ENCODE measurements around the gene PCDH8. TPM values are rescaled to one million over a fixed set of nuclear protein-coding genes. Genes with fewer than 3 reads are reported as not detected.
A peak's percentile ranks its signal among the peaks of the same experiment; 100 is the strongest.

Gene PCDH8
- total RNA-seq, 1 donor from 2014 or later = 8.1 TPM

DNA sequence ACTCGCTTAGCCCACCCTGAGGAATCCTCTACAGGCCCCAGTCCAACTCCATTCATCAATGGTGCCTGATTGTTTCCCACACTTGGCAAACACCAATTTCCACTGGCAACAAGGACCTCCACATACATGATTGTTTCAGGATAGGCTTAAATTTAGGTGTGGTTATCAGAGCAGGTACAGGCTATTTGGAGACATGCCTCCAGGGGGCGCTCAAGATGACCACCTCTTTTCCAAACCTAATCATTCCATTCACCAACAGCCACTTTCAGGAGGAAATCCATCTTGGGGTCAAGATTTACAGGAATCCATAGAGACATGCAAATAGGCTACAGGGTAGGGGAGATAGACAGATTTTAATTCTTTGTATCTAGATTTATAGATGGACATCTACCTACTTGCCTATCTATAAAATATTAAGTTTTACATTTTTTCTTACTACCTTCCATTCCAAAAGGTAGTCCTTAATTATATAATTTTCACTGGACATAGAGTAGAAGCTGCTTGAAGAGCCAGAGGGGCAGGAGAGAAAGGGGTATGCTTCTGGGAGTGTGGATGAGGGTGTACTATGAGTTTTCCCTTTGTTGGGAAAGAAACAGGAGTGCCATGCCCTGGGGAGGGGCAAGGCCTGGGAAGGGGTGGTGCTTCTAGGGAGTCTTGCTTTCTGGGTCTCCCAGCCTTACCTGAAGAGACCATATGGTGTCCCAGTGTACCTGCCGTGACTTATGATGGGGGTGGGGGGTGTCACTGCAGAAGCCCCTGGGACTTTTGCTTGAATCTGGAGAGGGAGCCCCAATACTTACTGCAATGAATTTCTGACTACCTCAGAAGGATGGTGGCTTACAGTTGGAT lies 14.1 kb upstream of the PCDH8 start:
- H3K4me1 Mint-ChIP-seq (ENCODE audit: unreplicated experiment) = no peaks in the 10 kb centered on the region
- no peaks in the 10 kb centered on the region for H3K36me3 Mint-ChIP-seq
- no peak overlapping the region for H3K27ac Mint-ChIP-seq
- peaks cover 33% of the 10 kb centered on the region for H3K27me3 Mint-ChIP-seq
- no peak for DNase-seq (ENCODE audit: extremely low spot score, unreplicated experiment)
- no peaks in the 10 kb centered on the region for H3K9me3 Mint-ChIP-seq
- no peak overlapping the region for H3K4me3 Mint-ChIP-seq
- TF ChIP-seq, protein P1, sequence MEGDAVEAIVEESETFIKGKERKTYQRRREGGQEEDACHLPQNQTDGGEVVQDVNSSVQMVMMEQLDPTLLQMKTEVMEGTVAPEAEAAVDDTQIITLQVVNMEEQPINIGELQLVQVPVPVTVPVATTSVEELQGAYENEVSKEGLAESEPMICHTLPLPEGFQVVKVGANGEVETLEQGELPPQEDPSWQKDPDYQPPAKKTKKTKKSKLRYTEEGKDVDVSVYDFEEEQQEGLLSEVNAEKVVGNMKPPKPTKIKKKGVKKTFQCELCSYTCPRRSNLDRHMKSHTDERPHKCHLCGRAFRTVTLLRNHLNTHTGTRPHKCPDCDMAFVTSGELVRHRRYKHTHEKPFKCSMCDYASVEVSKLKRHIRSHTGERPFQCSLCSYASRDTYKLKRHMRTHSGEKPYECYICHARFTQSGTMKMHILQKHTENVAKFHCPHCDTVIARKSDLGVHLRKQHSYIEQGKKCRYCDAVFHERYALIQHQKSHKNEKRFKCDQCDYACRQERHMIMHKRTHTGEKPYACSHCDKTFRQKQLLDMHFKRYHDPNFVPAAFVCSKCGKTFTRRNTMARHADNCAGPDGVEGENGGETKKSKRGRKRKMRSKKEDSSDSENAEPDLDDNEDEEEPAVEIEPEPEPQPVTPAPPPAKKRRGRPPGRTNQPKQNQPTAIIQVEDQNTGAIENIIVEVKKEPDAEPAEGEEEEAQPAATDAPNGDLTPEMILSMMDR (conservative IDR thresholded peaks at IDR 0.05) = peak; percentile 83

DNA sequence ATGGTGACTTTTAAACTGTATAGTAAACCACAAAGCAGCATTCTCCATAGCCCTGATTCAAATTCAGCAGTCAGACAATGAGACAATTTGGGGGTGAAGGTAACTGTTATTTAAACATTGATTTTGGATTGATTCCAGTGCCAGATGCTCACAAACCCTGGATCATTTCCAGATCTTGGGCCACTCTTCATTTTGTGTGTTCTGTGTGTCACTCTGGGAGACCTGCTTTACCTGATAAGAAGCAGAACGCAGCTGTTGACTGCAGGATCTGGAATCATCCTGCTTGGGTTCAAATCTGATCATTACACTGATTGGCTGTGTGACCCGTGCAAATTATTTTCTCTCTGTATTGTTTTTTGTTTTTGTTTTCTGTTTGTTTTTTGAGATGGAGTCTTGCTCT lies 4.0 kb upstream of the PCDH8 start:
- Mint-ChIP-seq H3K36me3 (no peaks in the 10 kb centered on the region), H3K9me3 (no peaks in the 10 kb centered on the region), H3K4me3 (peak overlapping the region; percentile 55), H3K27ac (no peak overlapping the region), H3K4me1 (ENCODE audit: unreplicated experiment) (peaks cover 20% of the 10 kb centered on the region), H3K27me3 (peaks cover 73% of the 10 kb centered on the region)
- TF ChIP-seq, protein P1 (conservative IDR thresholded peaks at IDR 0.05) = no peak
- DNase-seq (ENCODE audit: extremely low spot score, unreplicated experiment) = no peak

DNA sequence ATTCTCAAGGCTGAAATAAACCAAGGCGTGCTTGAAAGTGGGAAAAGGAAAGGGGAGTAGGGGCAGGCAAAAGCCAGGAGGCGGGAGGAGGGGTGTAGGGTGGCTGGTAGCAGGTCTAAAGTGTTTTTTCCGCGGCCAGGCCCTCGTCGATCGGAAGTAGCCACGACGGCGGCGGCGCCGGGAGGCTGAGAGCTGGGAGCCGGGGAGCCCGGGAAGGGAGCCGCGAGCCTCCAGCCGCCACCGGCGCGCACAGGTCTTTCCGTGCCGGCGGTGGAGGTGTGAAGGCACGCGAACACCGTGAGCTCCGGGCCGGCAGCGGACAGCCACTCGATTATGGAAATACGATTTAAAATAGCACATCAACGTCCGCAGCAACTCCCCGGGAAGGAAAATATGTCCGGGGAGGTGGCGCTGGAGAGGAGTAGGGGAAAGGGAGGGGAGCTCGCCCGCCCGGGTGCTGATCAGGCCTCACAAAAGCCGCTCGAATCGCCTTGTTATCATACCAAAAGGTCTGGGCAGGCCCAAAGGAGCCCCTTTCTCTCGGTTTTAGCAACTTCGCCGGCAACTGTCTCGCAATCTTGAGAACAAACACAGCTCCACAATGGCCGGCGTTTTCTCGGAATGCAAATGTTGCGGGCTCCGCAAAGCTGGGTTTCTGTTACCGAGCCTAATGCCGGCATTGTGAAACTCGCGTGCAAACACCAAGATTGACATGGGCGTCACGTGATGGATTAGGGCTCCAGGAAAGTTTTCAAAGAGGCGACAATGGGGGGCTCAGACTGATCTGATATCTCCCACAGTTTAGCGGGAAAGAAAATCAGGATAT lies 2.9 kb upstream of the PCDH8 start:
- H3K27ac Mint-ChIP-seq = peak overlapping the region; percentile 76
- H3K4me1 Mint-ChIP-seq (ENCODE audit: unreplicated experiment) = peaks cover 20% of the 10 kb centered on the region
- H3K9me3 Mint-ChIP-seq = no peaks in the 10 kb centered on the region
- no peak for DNase-seq (ENCODE audit: extremely low spot score, unreplicated experiment)
- TF ChIP-seq, protein P1 (conservative IDR thresholded peaks at IDR 0.05) = peak; percentile 6
- H3K36me3 Mint-ChIP-seq = no peaks in the 10 kb centered on the region
- peaks cover 69% of the 10 kb centered on the region for H3K27me3 Mint-ChIP-seq
- peak overlapping the region; percentile 94 for H3K4me3 Mint-ChIP-seq

DNA sequence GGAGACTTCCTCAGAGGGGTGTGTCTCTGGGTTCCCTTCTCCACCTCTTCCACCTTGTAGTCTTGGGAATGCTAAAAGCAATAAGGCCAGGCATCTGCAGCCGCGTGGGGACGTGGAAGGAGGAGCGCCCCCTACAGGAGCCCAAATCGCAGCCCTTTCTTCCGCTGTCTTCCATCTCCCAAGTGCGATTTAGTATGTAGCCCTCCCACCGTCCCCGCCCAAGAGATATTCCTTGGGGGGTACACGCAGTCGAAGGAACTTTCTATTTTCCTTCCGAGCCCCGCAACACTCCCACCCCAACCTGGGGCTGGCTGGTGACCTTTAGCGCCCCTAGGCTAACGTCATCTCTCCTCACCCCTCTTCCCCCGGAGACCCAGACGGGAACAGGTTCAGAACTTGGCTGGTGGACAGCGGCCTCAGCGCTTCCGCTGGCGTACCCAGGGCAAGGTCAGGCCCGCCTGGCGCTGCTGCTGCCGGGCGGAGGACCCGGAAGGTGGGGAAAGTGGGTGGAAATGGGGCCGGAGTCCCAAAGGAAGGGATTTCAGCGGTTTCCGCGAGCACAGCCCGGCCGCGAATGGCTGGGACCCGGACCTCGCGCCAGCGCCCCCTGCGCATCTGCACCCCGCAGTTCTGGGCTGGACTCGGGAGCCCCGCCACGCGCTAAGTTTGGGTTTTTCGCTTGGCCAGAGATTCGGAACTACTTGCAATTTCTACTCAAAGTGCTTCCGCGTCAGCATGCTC lies 2.1 kb upstream of the PCDH8 start:
- Mint-ChIP-seq H3K27me3 (peaks cover 63% of the 10 kb centered on the region), H3K4me1 (ENCODE audit: unreplicated experiment) (peaks cover 20% of the 10 kb centered on the region), H3K27ac (peak overlapping the region; percentile 68), H3K36me3 (no peaks in the 10 kb centered on the region), H3K4me3 (peak overlapping the region; percentile 94), H3K9me3 (no peaks in the 10 kb centered on the region)
- DNase-seq (ENCODE audit: extremely low spot score, unreplicated experiment) = peak; percentile 90
- TF ChIP-seq, protein P1 (conservative IDR thresholded peaks at IDR 0.05) = peak; percentile 71

DNA sequence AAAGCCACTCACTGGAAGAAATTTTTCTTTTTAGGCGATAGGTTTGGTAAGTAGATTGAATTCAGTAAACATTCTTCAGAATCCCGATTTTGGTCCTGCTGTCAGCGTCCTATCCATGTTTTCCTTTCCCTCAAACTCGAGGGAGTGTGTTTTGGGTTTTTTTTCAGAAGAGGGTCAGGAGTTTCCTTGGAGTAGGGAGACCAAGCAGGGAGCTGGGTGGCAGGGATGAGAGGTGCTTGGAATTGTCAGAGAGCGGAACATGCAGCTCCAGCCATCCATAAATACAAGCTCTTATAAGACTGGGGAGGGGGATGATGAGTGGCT lies 1.6 kb upstream of the PCDH8 start:
- Mint-ChIP-seq H3K9me3 (no peaks in the 10 kb centered on the region), H3K27ac (no peak overlapping the region), H3K36me3 (peaks cover 1% of the 10 kb centered on the region), H3K4me3 (peak overlapping the region; percentile 94), H3K27me3 (peaks cover 63% of the 10 kb centered on the region), H3K4me1 (ENCODE audit: unreplicated experiment) (peaks cover 20% of the 10 kb centered on the region)
- DNase-seq (ENCODE audit: extremely low spot score, unreplicated experiment) = no peak
- TF ChIP-seq, protein P1 (conservative IDR thresholded peaks at IDR 0.05) = no peak

Data from type B pancreatic cell (in vitro differentiated cells).